ENCODE results near the gene AXL.

AXL gene

DNA sequence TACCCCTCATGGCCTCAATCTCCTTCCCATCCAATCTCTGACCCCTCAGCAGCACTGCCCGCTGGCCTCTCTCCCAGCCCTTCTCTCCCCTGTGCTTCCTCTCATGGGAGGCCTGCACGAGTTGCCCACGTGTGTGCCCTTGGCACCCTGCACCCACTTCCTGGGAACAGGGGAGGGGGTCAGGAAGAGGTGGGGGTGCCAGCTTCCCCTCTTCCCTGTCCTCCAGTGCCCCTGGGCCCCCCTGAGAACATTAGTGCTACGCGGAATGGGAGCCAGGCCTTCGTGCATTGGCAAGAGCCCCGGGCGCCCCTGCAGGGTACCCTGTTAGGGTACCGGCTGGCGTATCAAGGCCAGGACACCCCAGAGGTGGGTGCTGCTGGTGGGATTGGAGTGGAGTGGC lies 19.2 kb downstream of the AXL start:
- DNase-seq, result no peak

DNA sequence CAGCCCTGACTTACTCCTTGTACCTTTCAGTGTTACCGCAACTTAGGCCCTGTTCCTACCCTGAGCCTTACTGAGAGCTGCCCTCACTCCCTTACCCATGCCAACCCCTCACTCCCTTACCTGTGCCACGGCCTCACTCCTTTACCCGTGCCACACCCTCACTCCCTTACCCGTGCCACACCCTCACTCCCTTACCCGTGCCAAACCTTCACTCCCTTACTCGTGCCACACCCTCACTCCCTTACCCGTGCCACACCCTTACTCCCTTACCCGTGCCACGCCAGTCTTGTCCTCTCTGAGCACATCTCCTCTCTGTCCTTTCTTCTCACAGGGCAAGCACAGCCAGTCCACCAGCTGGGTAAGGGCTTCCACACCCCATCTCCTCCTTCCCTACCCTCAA lies 20.3 kb downstream of the AXL start:
- no peak for DNase-seq

DNA sequence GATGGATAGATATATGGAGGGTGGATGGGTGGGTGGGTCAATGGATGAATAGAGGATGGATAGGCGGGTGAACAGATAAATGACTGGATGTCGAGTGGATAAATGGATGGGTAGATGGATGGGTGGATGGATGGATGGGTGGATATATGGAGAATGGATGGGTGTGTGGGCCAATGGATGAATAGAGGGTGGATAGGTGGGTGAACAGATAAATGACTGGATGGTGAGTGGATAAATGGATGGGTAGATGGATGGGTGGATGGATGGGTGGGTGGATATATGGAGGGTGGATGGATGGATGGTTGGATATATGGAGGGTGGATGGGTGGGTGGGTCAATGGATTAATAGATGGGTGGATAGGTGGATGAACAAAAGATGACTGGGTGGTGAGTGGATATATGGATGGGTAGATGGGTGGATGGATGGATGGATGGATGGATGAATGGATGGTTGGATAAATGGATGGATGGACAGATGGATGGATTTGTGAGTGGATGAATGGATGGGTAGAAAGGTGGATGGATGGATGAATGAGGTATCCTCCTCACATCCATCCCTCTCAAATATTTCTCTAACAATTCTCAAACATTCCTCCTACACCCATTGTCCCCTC lies 21.0 kb downstream of the AXL start:
- no peak for DNase-seq

DNA sequence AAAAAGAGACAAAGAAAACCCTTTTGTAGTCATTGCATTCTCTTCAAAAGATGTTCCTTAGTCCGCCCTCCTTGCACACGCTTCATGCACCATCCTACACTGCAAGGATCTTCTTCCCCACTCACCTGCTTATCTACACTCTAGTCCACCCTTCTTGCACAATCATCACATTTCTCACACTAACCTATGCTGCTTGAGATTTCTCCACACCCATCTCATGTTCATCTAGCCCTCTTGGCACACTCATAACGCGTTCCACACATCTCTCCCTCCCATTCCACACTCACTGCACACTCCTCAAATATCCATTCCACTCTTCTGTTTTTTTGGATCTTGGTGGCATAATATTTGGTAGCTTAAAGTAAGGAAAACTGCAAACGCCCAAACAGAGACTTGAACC lies 22.8 kb downstream of the AXL start:
- no peak for DNase-seq

DNA sequence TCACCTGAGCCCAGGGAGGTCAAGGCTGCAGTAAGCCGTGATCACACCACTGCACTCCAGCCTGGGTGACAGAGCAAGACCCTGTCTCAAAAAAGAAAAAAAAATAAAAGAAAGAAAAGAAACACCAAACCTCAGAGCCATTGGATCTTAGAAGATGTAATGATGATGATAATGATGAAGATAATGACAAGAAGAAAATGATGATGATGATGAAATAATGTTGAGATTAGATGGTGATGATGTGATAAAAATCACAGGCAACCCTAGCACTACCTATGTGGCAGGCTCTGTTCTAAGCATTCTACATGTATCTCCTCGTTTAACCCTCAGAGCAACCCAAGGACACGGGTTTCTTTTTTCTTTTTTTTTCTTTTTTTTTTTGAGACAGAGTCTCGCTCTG lies 25.1 kb downstream of the AXL start:
- no peak for DNase-seq

DNA sequence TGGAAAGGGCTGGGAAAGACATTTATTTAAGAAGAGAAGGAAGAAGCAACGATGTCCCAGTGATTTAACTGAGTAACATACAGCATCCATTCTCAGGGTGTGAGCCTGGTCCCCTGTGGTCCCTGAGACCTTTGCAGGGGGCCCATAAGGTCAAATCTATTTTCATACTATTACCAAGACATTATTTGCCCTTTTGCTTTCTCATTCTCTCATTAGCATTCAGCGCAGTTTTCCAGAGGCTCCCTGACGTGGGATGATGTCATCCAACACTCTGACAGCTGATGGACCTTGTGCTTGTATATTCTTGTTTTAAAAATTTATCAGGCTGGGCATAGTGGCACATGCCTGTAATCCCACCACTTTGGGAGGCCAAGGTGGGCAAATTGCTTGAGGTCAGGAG lies 26.8 kb downstream of the AXL start:
- DNase-seq, result no peak

DNA sequence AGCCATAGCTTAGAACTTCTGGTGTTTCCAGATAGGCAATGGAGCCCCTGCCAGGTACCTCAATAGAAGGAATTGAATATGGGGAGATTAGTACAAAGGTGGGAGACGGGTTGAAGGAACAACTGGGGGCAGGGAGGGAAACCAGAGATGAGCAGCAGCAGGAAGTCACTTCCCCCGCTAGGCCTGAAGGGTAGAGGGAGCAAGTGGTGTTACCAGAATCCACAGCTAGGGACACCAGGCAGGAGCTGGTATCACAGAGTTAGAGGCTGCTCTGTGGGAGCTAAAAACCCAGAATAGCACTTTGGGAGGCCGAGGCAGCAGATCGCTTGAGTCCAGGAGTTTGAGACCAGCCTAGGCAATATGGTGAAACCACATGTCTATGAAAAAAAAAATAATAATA lies 29.9 kb downstream of the AXL start:
- no peak for DNase-seq

DNA sequence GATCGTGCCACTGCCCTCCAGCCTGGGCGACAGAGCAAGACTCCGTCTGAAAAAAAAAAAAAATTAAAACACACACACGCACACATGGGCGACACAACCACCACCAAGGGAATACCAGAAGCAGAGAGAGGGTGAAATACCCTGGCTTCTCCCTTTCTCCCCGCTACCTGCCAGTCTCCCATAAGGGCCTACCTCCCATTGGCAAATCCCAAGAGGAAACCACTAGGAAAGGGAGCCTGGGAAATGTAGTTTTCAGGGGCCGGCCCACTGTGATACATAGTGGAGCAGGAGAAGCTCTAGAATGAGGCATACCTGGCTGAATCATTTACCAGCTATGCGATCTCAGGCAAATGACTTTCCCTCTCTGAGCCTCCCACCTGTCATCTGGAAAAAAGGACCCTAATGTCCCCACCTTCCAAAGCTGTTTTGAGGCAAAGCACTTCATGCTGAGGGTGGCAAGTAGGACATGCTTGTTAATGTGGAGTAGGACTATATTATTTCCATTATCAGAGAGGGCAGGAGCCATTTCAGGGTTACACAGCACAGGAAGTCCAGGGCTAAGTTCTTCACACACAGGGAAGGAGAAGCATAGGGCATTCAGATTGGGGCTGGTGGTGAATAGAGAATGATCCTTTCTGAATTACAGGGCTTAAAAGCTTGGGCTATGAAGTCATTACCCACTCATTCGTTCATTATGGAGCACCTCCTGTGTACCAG lies 30.8 kb downstream of the AXL start:
- DNase-seq, result no peak

DNA sequence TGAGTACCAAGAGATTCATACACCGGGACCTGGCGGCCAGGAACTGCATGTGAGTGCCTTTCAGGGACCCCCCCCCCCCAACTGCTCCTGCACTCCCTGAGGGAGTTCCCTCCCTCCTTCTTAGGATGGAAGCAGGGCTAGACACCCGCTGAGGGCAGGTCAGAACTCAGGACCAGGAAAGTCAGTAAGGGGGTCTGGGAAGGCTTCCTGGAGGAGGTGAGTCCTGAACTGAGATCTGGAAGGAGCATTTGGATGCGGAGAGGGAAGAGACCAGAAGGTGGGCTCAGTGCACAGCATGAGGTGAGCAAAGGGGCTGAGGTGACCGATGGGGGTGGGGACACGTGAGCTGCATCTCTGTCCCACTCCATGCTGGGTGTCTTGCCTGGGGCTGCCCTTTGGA lies 34.6 kb downstream of the AXL start:
- DNase-seq, result no peak

DNA sequence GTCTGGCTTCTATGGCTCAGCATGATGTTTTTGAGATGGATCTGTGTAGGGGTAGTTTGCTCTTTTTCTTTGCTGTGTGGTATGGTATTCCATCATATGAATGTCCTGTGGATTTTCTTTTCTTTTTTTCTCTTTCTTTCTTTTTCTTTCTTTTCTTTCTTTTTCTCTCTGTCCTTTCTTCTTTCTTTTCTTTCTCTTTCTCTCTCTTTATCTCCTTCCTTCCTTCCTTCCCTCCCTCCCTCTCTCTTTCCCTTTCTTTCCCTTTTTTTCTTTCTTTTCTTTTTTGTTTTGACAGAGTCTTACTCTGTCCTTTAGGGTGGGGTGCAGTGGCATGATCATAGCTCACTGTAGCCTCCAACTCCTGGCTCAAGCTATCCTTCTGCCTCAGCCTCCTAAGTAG lies 36.1 kb downstream of the AXL start:
- DNase-seq, result no peak

DNA sequence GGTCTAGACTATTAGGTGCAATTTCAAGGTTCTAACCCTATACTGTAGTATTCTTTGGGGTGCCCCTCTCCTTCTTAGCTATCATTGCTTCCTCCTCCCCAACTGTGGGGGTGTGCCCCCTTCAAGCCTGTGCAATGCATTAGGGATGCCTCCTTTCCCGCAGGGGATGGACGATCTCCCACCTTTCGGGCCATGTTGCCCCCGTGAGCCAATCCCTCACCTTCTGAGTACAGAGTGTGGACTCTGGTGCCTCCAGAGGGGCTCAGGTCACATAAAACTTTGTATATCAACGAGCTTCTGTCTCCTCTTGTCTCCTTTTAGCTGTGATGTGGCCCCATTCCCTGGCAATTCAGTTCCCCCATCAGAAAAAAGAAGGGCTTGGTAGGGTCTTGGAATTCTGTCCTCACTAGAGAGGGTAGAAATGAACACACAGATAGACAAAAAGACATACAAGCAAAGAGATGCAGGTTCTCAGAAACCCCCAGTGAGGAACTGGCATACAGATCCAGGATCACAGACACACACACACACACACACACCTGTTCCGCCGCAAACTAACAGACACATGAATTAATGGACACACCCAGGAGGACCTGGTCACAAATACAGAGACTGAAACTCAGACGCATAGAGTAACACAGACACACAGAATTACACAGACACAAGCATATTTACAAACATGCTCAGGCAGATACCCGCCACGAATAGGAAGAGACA lies 42.6 kb downstream of the AXL start:
- DNase-seq, result no peak

DNA sequence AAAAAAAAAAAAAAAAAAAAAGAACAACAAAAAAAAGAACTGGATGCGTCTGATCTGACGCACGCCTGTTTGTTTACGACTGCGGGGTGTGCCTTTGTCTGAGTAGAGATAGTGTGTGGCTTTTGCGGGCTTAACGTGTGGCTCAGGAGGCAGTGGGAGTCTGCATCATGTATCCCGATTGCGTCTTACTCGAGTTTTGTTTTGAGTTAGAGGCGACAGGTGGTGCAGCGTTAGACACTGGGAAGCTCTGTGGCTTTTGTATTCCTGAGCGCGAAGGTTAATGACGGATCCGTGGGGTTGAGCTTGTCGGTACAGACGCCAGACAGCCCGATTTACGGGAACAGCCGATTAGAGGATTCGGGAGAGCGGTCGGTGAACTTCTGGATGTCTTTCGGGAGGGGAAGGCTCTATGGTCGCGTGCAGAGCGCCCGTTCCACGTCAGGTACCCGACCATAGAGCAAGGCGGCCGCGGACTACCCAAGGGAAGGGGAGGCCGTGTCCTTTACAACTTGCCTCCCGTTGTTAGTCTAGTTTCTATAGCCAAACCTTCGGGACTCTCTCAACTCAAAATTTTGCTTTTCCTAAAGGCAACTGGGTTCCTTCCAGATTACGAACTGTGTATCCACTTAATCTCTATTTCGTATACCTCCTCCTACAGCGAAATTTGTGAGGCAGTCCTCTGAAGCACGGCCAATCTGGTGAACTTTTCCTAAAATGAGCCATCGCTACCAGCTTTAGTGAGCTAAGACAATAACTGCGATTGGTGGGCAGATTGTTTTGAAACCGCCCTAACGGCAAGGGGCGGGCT lies 44.2 kb downstream of the AXL start:
- peak; percentile 60 for DNase-seq

DNA sequence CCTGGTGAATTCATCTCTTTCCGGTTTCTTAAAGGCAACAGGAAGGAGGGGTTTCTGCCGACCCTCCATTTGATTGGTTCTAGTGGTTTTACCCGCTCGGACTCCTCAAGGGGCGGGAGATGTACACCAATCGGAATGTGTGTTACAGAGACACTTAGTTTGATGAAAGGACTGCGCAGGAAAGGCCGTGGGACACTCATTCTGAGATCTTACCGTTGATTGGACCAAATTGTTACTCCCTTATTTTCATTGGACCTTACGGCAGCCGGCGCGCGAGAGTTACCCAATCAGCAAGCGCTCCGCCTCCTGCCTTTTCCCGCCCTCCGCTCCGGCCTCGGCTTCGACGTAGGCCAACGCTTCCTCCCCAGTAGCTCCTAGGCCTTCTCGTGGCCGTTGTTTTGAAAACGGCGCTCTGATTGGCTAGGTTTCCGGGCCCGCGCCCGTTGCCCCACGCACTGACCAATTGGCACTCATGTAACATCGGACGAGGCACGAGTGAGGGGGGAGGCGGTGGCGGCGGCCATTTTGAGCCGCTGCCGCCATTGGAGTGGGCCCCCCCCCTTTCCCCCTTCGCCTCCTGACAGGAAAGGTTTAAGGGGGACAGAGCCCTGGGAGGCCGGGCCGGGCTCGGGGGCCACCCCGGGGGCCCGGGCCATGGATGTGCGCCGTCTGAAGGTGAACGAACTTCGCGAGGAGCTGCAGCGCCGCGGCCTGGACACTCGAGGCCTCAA lies 45.0 kb downstream of the AXL start, which contains the start of gene HNRNPUL1:
HNRNPUL1 (plus strand) TSS at position 523 of the 731 bp plus-strand sequence; CDS start at position 655, 132 bp downstream.
- DNase-seq, result peak; percentile 99

DNA sequence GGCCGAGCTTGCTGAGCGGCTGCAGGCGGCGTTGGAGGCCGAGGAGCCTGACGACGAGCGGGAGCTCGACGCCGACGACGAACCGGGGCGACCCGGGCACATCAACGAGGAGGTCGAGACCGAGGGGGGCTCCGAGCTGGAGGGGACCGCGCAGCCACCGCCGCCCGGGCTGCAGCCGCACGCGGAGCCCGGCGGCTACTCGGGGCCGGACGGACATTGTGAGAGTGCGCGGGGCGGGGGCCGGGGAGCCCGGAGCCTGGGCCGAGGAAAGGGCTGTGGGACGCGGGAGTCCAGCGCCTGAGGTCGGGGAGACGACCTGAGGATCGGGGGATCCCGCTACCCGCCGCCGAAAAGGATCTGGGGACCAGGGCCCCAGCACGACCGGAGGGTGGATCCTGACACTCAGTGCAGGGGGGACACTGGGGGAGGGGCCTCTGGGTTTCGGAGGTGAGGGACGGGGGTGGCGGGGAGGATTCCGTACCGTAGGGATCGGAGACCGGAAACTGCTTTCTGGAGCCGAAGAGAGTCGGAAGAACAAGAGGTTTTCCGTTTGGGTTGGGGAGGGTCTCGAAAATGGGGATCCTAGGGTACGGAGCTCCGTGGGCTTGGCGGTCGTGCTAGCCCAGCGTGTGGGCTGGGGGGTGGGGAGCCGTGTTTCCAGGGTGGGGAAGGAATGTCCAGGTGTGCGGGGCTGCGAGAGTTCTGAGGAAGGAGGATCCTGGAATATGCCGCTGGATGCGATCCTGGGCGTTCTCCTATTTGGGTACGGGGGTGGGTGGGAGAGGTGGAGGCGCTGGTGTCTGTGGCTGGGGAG lies 45.8 kb downstream of the AXL start:
- peak; percentile 50 for DNase-seq

DNA sequence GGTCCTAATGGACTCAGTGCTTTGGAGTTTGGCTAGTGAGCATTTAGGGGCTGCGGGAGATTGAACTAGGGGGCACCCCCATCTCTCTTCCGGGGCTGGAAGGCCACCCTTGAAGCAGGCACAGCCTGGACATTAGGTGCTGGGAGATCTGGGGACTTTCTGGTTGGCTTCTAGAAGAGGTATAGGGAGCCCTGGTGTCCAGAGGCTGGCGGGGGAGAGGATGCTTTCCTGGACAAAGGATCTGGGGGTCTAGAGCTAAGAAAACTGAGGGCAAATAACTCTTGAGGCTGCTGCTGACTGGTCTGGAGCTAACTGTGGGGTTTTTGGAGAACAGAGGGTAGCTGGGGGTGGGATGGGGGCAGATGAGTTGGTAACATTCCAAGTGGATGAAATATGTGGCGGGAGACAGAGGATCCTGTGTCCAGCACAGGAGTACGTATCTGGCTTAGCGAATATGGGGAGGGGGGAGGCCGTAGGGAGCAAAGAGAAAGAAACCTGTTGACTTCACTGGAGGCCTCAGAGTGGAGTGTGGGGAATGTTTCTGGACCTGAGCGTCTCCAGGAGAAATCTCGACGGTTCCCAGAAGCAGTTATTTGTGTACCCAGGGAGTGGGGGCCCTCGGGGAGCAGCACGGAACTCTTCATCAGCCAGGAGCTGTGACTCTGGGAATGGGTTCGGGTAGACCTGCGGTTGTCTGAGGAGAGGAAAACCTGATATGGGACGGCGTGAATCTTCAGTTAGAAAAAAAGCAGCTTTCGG lies 46.6 kb downstream of the AXL start:
- DNase-seq, result no peak

DNA sequence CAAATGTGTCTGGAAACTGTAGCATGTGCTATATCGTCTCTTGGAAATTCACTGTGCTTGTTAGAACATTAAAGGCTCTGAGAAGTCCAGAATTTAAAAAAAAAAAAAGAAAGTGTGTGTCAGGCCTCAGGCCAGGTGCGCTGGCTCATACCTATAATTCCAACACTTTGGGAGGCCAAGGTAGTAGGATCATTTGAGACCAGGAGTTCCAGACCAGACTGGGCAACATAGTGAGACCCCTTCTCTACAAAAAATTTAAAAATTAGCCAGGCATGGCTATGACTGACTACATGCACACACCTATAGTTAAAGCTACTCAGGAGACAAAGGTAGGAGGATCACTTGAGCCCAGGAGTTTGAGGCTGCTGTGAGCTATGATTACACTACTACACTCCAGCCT lies 50.0 kb downstream of the AXL start:
- no peak for DNase-seq

DNA sequence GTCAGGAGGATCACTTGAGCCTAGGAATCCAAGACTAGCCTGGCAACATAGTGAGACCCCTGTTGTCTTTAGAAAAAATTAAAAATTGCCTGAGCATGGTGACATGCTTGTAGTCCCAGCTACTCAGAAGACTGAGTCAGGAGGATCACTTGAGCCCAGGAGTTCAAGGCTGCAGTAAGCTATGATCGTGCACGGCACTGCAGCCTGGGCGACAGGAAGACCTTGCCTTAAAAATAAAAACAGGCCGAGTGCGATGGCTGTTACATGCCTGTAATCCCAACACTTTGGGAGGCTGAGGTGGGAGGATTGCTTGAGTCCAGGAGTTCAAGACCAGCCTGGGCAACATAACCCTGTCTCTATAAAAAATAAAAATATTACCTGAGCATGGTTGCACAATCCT lies 50.5 kb downstream of the AXL start:
- no peak for DNase-seq

DNA sequence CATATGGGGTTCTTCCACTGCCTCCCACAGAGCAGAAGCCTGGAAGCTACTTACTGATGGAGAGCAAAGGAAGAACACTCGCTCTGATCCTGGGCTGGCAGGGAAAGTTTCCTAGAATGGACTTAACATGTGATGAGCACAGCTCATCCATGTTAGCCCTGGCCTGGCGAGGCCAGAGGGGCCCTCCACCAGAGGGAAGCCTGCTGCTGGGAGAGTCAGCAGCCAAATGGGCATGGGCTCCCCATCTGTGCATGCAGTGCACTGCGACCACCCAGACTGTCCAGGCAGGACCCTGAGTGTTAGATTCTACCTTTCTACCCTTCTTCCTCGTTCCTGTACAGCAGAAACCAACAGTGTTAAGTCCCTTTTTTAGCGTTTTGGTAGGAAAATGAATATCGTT lies 54.1 kb downstream of the AXL start:
- no peak for DNase-seq

DNA sequence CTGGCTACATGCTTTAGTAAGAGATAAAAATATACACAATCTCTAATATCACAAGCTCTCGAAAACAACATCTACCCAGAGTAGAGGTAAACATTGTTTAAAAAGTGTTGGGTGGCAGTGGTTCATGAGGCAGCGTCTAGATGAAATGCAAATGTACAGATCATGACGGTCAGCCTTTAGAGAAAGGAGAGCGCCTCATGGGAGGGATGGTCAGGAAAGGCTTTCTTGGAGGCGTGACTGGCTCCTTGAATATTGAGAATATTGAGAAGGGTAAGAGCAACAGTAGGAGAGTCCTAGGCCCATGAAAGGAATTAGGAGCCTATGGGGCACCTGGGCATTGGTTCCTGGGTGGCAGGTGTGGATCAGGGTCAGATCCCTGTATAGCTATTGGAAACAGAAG lies 55.8 kb downstream of the AXL start:
- no peak for DNase-seq

DNA sequence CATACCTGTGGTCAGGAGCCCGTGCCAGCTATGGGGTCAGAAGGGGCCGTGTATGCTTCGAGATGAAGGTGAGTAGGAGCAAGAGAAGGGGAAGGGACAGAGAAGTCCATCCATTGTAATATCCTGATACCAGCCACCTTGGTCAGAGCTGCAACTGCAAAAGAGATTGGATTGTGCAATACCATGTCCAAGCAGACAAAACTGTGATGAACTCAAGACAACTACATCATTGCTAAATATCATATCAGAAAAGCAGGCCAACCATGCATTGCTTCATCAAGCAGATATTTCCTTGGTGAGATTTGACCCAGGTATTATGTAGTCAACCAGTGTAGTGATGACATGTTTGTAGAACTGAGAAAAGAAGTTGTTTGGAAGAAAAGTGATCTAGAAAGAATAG lies 57.2 kb downstream of the AXL start:
- DNase-seq, result no peak

DNA sequence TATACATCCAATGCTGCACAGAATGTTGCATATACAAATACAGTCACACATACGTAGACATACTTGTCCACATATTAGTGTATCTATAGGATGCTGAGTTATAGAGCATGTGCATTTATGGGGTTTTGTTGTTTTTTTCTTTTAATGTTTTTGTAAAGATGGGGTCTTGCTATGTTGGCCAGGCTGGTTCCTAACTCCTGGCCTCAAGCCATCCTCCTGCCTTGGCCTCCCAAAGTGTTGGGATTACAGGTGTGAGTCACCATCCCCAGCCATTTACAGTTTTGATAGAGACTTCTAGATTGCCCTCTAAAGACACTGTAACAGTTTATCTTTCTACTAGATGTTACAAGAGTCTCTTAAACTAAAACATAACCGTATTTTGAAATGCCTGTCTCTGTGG lies 59.5 kb downstream of the AXL start:
- DNase-seq, result no peak

Data from NK-92 treated with Interleukin-12 subunit alpha and Interleukin-12 subunit beta, amount 100 ng/mL, for 24 hours (cell line).